Erythroblast (primary cell): ENCODE measurements around the gene SPDYC.
A peak's percentile ranks its signal among the peaks of the same experiment; 100 is the strongest.

ENCODE experiments used
- DNase-seq, 2 experiments: peaks; one replicate each; lab custom pipeline; 2025; lab: John Stamatoyannopoulos, UW
- GATA1 ChIP-seq: IDR thresholded peaks from 2 replicates; pipeline ENCODE4 v1.6.1; 2011; ENCODE audit warnings: low read depth, mild to moderate bottlenecking, control low read depth, low read length, moderate library complexity
- POLR2A ChIP-seq: IDR thresholded peaks from 2 replicates; pipeline ENCODE4 v1.6.1; 2011; ENCODE audit warnings: mild to moderate bottlenecking, low read length

Gene SPDYC

DNA sequence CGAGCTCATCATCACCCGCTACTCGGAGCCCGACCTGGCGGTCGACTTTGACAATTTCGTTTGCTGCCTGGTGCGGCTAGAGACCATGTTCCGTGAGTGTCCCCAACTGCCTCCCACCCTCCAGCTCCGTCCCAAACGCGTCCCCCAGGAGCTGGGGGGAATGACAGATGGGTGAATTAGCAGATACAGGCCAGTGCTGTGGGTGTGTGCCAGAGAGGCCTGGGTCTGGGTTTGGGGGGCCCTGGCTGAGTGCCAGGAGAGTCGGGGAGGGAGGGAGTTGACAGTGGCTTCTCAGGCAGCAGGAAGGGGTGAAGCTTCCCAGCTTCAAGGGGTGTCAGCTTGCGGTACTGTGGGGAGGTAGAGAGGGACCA is 40.3 kb downstream of the SPDYC start:
- TF ChIP-seq GATA1 (no peak), POLR2A (no peak)
- DNase-seq, result no peak

DNA sequence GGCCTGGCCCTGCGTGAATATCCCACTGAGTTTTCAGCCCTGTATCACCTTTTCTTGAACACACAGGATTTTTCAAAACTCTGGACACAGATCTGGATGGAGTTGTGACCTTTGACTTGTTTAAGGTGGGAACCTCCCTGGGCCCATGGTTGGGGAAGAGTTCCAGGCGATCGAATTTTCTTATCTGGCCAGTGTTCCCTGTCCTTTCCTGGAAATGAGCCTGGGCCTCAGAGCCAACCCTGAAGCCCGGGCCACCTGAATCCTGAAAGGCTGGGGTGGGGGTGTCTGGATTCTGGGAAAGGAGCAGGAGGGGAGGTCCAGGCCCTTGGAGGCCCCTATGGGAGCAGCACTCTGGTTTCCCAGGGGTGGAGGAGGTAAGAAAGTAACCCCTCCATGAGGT is 40.7 kb downstream of the SPDYC start:
- TF ChIP-seq POLR2A (no peak), GATA1 (no peak)
- DNase-seq, result no peak

DNA sequence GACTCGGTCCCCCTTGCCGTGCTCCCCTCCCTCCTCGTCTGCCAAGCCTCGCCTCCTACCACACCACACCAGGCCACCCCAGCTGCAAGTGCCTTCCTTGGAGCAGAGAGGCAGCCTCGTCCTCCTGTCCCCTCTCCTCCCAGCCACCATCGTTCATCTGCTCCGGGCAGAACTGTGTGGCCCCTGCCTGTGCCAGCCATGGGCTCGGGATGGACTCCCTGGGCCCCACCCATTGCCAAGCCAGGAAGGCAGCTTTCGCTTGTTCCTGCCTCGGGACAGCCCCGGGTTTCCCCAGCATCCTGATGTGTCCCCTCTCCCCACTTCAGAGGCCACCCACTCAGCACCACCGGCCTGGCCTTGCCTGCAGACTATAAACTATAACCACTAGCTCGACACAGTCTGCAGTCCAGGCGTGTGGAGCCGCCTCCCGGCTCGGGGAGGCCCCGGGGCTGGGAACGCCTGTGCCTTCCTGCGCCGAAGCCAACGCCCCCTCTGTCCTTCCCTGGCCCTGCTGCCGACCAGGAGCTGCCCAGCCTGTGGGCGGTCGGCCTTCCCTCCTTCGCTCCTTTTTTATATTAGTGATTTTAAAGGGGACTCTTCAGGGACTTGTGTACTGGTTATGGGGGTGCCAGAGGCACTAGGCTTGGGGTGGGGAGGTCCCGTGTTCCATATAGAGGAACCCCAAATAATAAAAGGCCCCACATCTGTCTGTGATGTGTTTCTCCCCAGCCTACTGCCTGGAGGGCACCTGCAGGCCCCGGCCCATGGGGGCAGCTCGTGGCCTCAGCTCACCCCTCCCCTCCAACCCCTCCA is 41.5 kb downstream of the SPDYC start:
- TF ChIP-seq POLR2A, result no peak
- TF ChIP-seq GATA1, result no peak
- DNase-seq, result no peak

DNA sequence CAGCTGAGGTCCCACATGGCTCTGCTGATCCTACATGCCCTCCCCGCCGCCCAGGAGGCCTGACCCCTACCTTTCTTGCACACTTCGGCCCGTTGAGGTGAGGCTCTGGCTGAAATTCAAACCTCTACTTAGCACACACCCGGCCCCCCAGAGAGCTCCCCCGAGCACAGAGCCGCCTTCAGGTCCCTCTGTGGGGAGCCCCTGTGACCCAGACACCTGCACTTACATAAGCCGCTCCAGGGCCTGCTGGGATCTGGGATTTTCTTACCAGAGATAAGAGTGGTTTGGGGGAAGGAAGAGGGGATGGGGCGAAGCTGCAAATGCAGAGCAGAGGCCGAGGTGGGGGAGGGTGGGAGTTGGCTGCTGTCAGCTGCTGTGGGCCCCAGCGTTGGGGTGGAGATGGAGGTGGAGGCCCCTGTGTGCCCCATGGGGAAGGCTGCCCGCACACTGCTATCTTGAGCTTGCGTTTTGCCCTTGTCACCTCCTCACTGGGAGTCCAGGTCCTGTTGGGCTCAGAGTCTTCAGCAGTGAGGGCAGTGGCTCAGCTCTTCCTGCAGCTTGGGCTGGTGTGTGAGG is 42.3 kb downstream of the SPDYC start:
- DNase-seq, result peak; percentile 65 to 67
- no peak for TF ChIP-seq POLR2A
- TF ChIP-seq GATA1, result no peak

DNA sequence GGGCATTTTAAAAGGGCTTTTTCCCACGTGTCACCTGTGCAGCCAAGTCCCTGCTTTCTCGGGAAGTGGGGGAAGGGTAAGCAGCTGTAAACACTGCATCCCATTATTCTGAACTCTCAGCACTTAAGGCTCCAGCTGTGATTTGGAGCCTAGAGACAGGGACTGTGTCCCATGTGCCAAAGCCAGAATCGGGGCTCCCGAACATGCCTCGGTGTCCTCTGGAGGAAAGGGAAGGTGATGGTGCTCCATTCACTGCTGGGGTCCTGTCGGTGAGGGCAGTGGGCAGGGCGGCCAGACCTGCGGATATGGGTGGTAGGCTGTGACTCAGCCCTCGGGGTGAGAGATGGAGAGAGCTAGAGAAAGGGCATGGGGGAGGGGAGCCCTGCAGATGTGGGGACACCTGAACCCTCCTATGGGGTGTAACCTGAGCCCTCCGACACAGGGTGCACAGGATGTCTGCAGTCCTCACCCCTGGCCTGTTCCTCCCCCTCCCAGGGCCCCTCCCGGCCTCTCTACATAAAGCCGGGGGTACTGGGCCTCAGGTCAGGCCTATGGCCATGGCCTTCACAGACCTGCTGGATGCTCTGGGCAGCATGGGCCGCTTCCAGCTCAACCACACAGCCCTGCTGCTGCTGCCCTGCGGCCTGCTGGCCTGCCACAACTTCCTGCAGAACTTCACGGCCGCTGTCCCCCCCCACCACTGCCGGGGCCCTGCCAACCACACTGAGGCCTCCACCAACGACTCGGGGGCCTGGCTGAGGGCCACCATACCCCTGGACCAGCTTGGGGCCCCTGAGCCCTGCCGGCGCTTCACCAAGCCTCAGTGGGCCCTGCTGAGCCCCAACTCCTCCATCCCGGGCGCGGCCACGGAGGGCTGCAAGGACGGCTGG is 43.5 kb downstream of the SPDYC start:
- no peak for DNase-seq
- no peak for TF ChIP-seq GATA1
- TF ChIP-seq POLR2A, result no peak

DNA sequence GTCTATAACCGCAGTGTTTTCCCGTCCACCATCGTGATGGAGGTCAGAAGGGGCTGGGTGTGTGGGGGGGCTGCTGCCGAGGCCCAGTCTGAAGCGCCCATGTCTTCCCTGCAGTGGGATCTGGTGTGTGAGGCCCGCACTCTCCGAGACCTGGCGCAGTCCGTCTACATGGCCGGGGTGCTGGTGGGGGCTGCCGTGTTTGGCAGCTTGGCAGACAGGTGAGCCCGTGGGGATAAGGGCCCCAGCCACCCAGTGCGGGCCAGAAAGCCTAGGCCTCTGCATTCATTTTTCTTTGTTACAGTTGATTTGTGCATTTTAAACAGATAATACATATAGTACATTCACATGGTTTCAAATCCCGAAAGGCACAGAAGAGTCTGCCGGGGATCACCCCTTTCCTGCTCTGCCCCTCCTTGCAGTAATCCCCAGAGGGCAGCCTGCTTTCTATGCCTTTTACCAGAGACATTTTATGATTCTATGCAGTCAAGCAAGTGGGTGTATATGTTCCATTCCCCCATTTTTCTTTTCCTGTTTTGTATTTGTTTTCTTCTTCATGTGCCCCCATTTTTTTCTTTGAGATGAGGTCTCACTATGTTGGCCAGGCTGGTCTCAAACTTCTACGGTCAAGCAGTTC is 44.3 kb downstream of the SPDYC start:
- no peak for TF ChIP-seq POLR2A
- no peak for TF ChIP-seq GATA1
- DNase-seq, result no peak

DNA sequence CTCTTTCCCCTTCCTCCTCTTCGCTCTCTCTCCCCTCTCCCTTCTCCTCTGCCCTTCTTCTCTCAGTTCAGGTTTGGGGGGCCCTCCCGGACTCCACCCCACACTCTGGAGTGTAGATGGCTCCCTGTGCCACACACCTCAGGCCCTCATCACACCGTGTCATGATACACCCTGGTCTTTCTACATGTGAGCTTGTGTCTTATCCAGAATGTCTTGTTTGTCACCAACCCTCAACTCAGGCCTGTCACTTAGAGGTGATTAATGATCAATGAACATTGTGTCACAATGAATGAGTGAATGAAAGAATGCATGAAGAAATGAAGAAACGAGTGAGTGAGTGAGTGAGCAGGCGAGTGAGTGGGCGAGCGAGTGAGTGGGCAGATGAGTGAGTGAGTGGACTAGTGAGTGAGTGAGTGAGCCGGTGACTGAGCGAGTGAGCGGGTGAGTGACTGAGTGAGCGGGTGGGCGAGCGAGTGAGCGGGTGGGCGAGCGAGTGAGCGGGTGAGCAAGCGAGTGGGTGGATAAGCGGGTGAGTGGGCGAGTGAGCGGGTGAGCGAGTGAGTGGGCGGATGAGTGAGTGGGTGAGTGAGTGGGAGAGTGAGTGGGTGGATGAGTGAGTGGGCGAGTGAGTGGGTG is 45.5 kb downstream of the SPDYC start:
- peak; percentile 29 to 60 for DNase-seq
- TF ChIP-seq GATA1, result no peak
- TF ChIP-seq POLR2A, result no peak

DNA sequence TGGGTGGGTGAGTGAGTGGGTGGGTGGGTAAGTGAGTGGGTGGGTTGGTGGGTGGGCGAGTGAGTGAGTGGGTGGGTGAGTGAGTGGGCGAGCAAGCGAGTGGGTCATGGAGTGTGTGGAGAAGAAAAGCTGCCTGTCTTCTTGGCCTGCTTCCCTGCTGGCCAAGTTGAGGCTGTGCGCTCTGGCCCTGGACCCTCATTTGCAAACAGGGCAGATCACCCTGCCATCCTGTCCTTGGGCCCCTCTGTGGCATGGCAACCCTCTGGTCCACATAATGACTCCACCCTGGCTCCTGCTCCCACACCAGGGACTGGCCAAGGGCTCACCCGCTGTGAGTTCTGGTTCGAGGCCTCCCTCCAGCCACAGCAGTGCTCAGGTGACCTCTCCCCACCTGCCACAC is 46.8 kb downstream of the SPDYC start:
- TF ChIP-seq GATA1, result no peak
- TF ChIP-seq POLR2A, result no peak
- peak in 1 of 2 experiments; percentile 31 for DNase-seq

DNA sequence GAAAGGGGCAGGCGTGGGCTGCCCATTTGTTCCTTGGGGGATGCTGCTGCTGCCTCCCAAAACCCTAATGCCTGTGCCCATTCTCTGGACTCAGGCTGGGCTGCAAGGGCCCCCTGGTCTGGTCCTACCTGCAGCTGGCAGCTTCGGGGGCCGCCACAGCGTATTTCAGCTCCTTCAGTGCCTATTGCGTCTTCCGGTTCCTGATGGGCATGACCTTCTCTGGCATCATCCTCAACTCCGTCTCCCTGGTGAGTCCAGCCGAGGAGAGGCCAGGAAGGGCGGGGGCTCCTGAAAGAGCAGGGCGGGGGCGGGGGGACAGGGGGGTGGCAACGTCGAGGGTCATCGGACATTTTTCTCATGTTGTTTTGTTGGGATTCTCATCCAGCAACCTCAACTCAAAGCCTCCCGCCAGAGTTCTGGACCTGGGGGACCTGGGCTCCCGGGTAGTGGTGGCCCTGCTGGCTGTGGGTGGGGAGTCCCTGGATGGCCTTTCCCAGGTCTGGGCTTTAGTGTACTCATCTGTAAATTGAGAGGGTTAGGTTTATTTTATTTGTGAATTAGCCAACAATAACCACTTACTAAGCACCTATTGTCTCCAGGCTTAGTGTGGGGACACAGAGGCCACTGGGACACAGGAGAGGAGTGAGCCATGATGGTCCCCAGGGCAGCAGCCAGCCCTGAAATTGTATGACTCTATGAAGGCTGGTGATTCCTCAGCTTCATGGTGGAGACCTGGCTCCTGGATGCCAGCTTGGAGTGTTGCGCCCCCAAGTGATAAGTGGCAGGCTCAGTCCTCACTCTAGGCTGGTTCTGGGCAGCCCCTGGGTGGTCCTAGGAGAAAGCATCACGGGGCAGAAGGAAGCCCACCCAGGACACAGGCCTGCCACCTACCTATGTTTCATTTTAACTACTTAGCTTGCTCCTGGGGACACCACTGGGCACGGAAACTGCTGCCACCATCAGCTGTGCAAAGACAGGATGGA is 47.7 kb downstream of the SPDYC start:
- no peak for DNase-seq
- TF ChIP-seq POLR2A, result no peak
- no peak for TF ChIP-seq GATA1

DNA sequence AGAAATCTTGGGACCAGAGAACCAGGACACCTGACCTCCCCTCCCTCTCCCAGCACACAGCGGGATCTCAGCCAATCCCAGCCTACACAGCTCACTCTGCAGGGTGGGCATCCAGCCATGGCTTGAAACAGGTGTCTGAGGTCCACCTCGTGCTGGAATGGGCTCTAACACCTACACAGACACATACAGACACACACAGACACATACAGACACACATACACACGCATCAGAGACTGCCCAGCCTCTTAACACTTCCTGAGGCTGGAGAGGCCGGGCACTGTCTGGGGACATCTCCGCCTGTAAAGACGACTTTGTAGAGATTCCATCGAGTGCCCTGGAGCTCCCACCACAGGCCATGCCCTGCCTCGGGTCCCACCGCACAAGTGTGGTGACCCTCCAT is 48.4 kb downstream of the SPDYC start:
- DNase-seq, result no peak
- TF ChIP-seq POLR2A (no peak), GATA1 (no peak)

DNA sequence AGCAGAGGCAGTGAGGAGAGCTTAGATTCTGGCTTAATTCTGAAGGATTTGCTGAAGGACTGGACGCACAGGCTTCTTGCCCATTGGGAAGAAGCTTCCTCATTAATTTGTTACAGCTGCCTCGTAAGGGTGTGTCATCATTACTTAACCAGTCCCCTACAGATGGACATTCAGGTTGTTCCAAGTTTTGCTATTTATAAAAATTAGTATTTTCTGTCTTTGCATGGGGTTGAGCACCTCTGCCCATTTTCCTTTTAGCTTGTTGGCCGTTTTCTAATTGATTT is 49.8 kb downstream of the SPDYC start:
- no peak for DNase-seq
- TF ChIP-seq GATA1 (no peak), POLR2A (no peak)

DNA sequence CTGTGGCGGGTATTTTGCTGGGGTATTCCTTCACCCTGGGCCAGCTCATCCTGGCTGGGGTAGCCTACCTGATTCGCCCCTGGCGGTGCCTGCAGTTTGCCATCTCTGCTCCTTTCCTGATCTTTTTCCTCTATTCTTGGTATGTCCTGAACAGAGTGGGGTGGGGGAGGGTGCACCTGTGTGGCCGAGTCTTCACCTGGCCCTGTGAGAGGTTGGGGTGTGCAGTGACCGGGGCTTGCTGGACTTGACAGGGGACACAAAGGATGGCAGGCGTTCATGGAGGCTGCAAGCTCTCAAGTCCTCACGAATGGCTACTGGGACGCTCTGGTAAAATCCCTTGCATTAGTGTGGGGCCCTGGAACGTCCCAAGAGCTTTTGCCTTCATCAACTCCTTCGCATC is 51.0 kb downstream of the SPDYC start:
- no peak for DNase-seq

More for the DNA sequence above, 51.0 kb downstream of the SPDYC start:
- TF ChIP-seq POLR2A (no peak), GATA1 (no peak)
